IMR-90 (cell line): ENCODE data around the gene PHETA1.

Experiments used
- BHLHE40 ChIP-seq: fragments of 150-350 bp; IDR thresholded peaks from 2 replicates; pipeline ENCODE4 v1.6.1; 2016; ENCODE audit warnings: mild to moderate bottlenecking, low read depth, low read length
- CTCF ChIP-seq: conservative IDR thresholded peaks from 2 replicates; pipeline ENCODE4 v1.5.1; 2012; ENCODE audit warnings: mild to moderate bottlenecking, low read depth, low read length, improper control_type of control experiment
- MXI1 ChIP-seq: IDR thresholded peaks from 2 replicates; pipeline ENCODE4 v1.6.1; 2012; ENCODE audit warnings: low read depth, mild to moderate bottlenecking, low read length, moderate library complexity, borderline replicate concordance
- POLR2A ChIP-seq: IDR thresholded peaks from 2 replicates; pipeline ENCODE4 v1.6.1; 2012; ENCODE audit warnings: mild to moderate bottlenecking, low read depth, low read length
- SMC3 ChIP-seq: fragments of 150-350 bp; IDR thresholded peaks from 2 replicates; pipeline ENCODE4 v1.6.1; 2016; ENCODE audit warnings: low read depth, mild to moderate bottlenecking, antibody characterized with exemption, low read length, moderate library complexity
- USF2 ChIP-seq: fragments of 150-350 bp; IDR thresholded peaks from 2 replicates; pipeline ENCODE4 v1.6.1; 2017; ENCODE audit warnings: mild to moderate bottlenecking, antibody characterized with exemption, low read length, low read depth

GRCh38 chr12:111319600-111320257 lies 49.2 kb downstream of the PHETA1 start:
- TF ChIP-seq USF2 (no peak), SMC3 (no peak), CTCF (no peak), BHLHE40 (no peak), POLR2A (no peak), MXI1 (no peak)
